Upper lobe of left lung (tissue), 6 donors: Measurements from ENCODE around the gene TASOR. TPM values are rescaled to one million over a fixed set of nuclear protein-coding genes. Genes with fewer than 3 reads are reported as not detected.

Experiments
- ATAC-seq, 2 donors: fragments of 200-7000 bp; cut with Tn5 transposase; one replicate each; pipeline ENCODE4 v1.9.1; 2022; ENCODE audit warnings: mild to moderate bottlenecking in 2 of 2, moderate library complexity in 2 of 2; ENCODE audit not compliant: low FRiP score in 2 of 2
- DNase-seq, 2 donors: peaks; one replicate each; pipeline ENCODE4 v3.0.0-alpha.2; 2019 to 2020
- H3K27ac ChIP-seq, 4 donors: fragments of 200-600 bp; sonication (generic); one replicate each; pipeline ENCODE4 v1.5.1; 2016 to 2019
- H3K27me3 ChIP-seq, 4 donors: fragments of 200-600 bp; sonication (generic); one replicate each; pipeline ENCODE4 v1.5.1; 2017 to 2019
- H3K36me3 ChIP-seq, 4 donors: fragments of 200-600 bp; sonication (generic); one replicate each; pipeline ENCODE4 v1.5.1; 2016 to 2019
- H3K4me1 ChIP-seq, 4 donors: fragments of 200-600 bp; sonication (generic); one replicate each; pipeline ENCODE4 v1.5.1; 2018 to 2019
- H3K4me3 ChIP-seq, 4 donors: fragments of 200-600 bp; sonication (generic); one replicate each; pipeline ENCODE4 v1.5.1; 2017 to 2019; ENCODE audit warnings: mild to moderate bottlenecking in 2 of 4, moderate library complexity in 1 of 4
- H3K9me3 ChIP-seq, 4 donors: fragments of 200-600 bp; sonication (generic); one replicate each; pipeline ENCODE4 v1.5.1; 2018 to 2019
- EP300 ChIP-seq, 4 donors: sonication (generic); formaldehyde crosslinking; IDR thresholded peaks; one replicate each; pipeline ENCODE4 v1.5.1; 2017; ENCODE audit warnings: antibody characterized with exemption in 4 of 4, control low read depth in 2 of 4
- POLR2A ChIP-seq, 4 donors: fragments of 450-650 bp; IDR thresholded peaks; one replicate each; pipeline ENCODE4 v1.5.1; 2016 to 2017; ENCODE audit warnings: antibody characterized with exemption in 4 of 4, mild to moderate bottlenecking in 2 of 4
- POLR2AphosphoS5 ChIP-seq, 2 donors: sonication (generic); formaldehyde crosslinking; IDR thresholded peaks; one replicate each; pipeline ENCODE4 v1.5.1; 2017; ENCODE audit warnings: antibody characterized with exemption in 2 of 2
- WGBS, 2 donors: methylation state at CpG; one replicate each; pipeline ENCODE4 v1.1.5; 2017 to 2018; 5-methylcytosine and 5-hydroxymethylcytosine counted together
- total RNA-seq, 6 donors: library from RNA; depleted of rRNA in 4 of 6; stranded (reverse); fragments of >200 nt in 4 of 6; gene quantifications; one replicate each; pipeline versions ENCODE4 v1.1.0 to v1.2.1, GENCODE V29; 2016 to 2021
- TF ChIP-seq, protein P1 (sequence below), 6 experiments: fragments of 450-650 bp in 4 of 6; fragments of 200-600 bp in 2 of 6; sonication (generic) in 2 of 6; IDR thresholded peaks; one replicate each; pipeline ENCODE4 v1.5.1; 2016 to 2019; ENCODE audit warnings: antibody characterized with exemption in 6 of 6
- donor health status: DM: no; HTN: no; CAD: no; lungs with moderate emphysema.
- donor health status: DM: no; HTN: yes; CAD: no; lungs with severe emphysema.

Gene TASOR
- total RNA-seq, 6 donors from 2014 or later: 29.4 to 113 (median 54.9) TPM

DNA sequence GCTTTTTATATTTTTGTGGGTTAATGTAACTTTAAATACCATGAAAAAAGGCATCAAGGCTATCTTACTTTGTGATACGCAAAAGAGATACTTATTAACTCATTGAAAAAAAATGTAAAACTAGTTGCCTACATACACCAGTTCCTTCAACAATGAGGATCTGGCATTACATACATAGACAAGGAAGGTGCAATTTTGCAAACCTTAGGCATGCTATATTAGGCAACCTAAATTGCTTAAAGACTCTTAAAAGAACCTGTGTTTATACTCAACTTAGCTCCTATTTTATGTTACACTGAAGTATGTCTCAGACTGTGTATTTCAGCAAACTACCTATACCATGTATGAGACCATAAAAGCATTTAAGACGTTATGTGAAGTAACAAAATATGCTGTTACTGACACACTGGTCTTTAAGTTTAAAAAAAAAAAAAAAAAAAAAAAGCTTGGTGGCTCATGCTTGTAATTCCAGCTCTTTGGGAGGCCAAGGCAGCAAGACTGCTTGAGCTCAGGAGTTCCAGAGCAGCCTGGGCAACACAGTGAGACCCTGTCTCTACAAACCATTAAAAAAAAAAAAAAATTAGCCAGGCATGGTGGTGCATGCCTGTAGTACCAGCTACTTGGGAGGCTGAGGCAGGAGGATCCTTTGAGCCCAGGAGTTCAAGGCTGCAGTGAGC lies 9.1 kb downstream of the TASOR start:
- DNase-seq (no peak), ATAC-seq (no peak)
- H3K27ac ChIP-seq: no peak overlapping the region
- peaks cover 3 to 46% (median 23%) of the 10 kb centered on the region in 4 donors for H3K36me3 ChIP-seq
- TF ChIP-seq POLR2A (IDR thresholded peaks at IDR 0.05) (no peak), EP300 (IDR thresholded peaks at IDR 0.05) (no peak), POLR2AphosphoS5 (IDR thresholded peaks at IDR 0.05) (no peak)
- TF ChIP-seq, protein P1, sequence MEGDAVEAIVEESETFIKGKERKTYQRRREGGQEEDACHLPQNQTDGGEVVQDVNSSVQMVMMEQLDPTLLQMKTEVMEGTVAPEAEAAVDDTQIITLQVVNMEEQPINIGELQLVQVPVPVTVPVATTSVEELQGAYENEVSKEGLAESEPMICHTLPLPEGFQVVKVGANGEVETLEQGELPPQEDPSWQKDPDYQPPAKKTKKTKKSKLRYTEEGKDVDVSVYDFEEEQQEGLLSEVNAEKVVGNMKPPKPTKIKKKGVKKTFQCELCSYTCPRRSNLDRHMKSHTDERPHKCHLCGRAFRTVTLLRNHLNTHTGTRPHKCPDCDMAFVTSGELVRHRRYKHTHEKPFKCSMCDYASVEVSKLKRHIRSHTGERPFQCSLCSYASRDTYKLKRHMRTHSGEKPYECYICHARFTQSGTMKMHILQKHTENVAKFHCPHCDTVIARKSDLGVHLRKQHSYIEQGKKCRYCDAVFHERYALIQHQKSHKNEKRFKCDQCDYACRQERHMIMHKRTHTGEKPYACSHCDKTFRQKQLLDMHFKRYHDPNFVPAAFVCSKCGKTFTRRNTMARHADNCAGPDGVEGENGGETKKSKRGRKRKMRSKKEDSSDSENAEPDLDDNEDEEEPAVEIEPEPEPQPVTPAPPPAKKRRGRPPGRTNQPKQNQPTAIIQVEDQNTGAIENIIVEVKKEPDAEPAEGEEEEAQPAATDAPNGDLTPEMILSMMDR (IDR thresholded peaks at IDR 0.05): no peak
- peaks cover 0 to 3% (median 0%) of the 10 kb centered on the region in 4 donors for H3K4me1 ChIP-seq
- no peaks in the 10 kb centered on the region for H3K9me3 ChIP-seq
- no peaks in the 10 kb centered on the region for H3K27me3 ChIP-seq
- WGBS, 2 donors: 77% methylated on average over 2 of the region's 2 CpGs
- no peak overlapping the region for H3K4me3 ChIP-seq

DNA sequence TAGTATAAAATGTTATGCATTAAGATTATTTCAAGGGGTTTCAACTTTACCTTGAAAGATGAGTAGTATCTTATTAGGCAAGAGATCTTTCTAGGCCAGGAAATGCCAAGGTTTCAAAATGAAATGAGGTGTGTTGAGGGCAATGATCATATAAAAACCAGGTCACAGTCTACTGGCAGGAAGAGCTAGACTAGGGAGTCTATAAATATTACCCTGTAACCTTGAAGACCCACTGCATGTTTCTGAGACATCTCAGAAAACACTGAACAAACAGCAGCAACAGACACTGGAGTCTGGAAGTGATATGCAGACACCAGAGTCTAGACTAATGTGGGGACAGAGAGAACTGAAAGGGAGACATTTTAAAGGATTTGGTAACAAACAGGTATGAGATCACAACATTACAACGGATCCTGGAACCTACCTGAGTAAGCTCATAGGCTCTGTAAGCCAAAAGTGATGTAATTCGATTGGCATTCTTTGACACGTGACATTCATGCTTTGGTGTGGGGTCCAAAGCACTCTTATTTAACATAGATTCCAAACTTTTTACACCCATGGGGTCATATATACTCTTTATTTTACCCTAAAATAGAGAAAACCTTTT lies 15.0 kb downstream of the TASOR start:
- Histone ChIP-seq H3K4me3 (no peak overlapping the region), H3K27ac (no peak overlapping the region), H3K27me3 (no peaks in the 10 kb centered on the region), H3K9me3 (no peaks in the 10 kb centered on the region), H3K4me1 (no peaks in the 10 kb centered on the region), H3K36me3 (peaks cover 12 to 100% (median 55%) of the 10 kb centered on the region in 4 donors)
- 75 to 88% methylated on average over 3 of the region's 3 CpGs for WGBS, 2 donors
- TF ChIP-seq EP300 (IDR thresholded peaks at IDR 0.05) (no peak), POLR2A (IDR thresholded peaks at IDR 0.05) (no peak), POLR2AphosphoS5 (IDR thresholded peaks at IDR 0.05) (no peak)
- TF ChIP-seq, protein P1 (IDR thresholded peaks at IDR 0.05): no peak
- DNase-seq (no peak), ATAC-seq (no peak)

DNA sequence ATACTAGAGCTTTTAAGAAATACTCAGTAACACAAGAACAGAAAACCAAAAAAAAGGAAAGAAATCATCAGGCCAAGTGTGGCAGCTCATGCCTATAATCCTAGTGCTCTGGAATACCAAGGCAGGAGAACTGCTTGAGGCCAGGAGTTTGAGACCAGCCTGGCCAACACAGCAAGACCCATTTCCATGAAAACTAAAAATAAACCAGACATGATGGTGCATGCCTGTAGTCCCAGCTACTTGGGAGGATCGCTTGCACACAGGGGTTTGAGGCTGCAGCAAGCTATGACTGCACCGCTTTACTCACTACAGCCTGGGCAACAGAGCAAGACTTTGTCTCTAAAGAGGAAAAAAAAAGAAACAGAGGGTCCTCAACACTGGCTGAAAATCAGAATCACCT lies 18.2 kb downstream of the TASOR start:
- Histone ChIP-seq H3K36me3 (peaks cover 24 to 100% (median 54%) of the 10 kb centered on the region in 4 donors), H3K27me3 (no peaks in the 10 kb centered on the region), H3K4me1 (no peaks in the 10 kb centered on the region), H3K4me3 (no peak overlapping the region), H3K9me3 (no peaks in the 10 kb centered on the region), H3K27ac (no peak overlapping the region)
- no peak for ATAC-seq
- WGBS, 2 donors: 100% methylated on average over 2 of the region's 2 CpGs
- no peak for DNase-seq
- TF ChIP-seq, protein P1 (IDR thresholded peaks at IDR 0.05): no peak
- TF ChIP-seq EP300 (IDR thresholded peaks at IDR 0.05): no peak
- no peak for TF ChIP-seq POLR2AphosphoS5 (IDR thresholded peaks at IDR 0.05)
- no peak for TF ChIP-seq POLR2A (IDR thresholded peaks at IDR 0.05)

DNA sequence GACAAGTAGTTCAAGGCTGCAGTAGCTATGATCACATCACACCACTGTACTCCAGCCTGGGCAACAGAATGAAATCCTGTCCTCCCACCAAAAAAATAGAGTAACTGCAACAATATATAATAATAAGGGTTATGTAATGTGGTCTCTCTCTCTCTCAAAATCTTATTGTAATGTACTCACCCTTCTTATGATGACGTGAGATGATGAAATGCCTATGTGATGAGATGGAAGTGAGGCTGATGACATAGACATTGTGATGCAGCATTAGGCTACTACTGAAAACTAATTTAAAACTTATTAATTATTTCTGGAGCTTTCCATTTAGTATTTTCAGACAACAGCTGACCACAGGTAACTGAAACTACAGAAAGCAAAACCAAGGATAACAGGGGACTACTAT lies 27.4 kb downstream of the TASOR start:
- Histone ChIP-seq H3K4me3 (no peak overlapping the region), H3K9me3 (no peaks in the 10 kb centered on the region), H3K36me3 (peaks cover 26 to 93% (median 56%) of the 10 kb centered on the region in 4 donors), H3K4me1 (no peaks in the 10 kb centered on the region), H3K27me3 (no peaks in the 10 kb centered on the region), H3K27ac (no peak overlapping the region)
- 80 to 85% methylated on average over 1 of the region's 1 CpG for WGBS, 2 donors
- DNase-seq (no peak), ATAC-seq (no peak)
- TF ChIP-seq, protein P1 (IDR thresholded peaks at IDR 0.05): no peak
- TF ChIP-seq POLR2AphosphoS5 (IDR thresholded peaks at IDR 0.05): no peak
- no peak for TF ChIP-seq EP300 (IDR thresholded peaks at IDR 0.05)
- no peak for TF ChIP-seq POLR2A (IDR thresholded peaks at IDR 0.05)
